Endothelial cell of umbilical vein (primary cell): Measurements from ENCODE around the gene CCDC14. TPM values are rescaled to one million over a fixed set of nuclear protein-coding genes. Genes with fewer than 3 reads are reported as not detected.
A peak's percentile ranks its signal among the peaks of the same experiment; 100 is the strongest.

Source experiments
- BruUV-seq: library from RNA; stranded (reverse); fragments of 400-500 nt; replicated peaks from 2 replicates; lab custom pipeline; 2021; lab: Mats Ljungman, UMichigan
- CTCF ChIA-PET: fragments of 300-600, 350-600 bp; sonication (Branson Sonifier 250); formaldehyde crosslinking; loops from one replicate; lab custom pipeline; 2021; ENCODE audit warnings: antibody characterized with exemption, inconsistent platforms; lab: Charles Lee
- POLR2A ChIA-PET: fragments of 300-600, 350-600 bp; sonication (Branson Sonifier 250); formaldehyde crosslinking; loops from one replicate; lab custom pipeline; 2021; ENCODE audit warnings: antibody characterized with exemption, inconsistent platforms; lab: Charles Lee
- DNase-seq: peaks from one replicate; pipeline ENCODE4 v3.0.0-alpha.2; 2011; ENCODE audit warnings: low read depth, low spot score
- FAIRE-seq: peaks from 2 replicates; lab custom pipeline; 2011; peaks lifted over from hg19 to GRCh38; lab: Jason Lieb, UNC
- H2AFZ ChIP-seq: 2 replicates; pipeline ENCODE4 v1.6.0; 2012; ENCODE audit warnings: low read depth, low read length, control low read depth, inconsistent platforms
- H3K27ac ChIP-seq: 2 replicates; pipeline ENCODE4 v1.5.1; 2011; ENCODE audit warnings: low read depth, mild to moderate bottlenecking, control low read depth, low read length, moderate library complexity; ENCODE audit not compliant: insufficient read depth
- H3K27me3 ChIP-seq, 2 experiments: 2 replicates each; pipeline versions ENCODE4 v1.6.0 to v1.6.1; 2011; ENCODE audit warnings: low read length in 2 of 2, mixed read lengths in 1 of 2; ENCODE audit not compliant: control insufficient read depth in 2 of 2, insufficient read depth in 2 of 2
- H3K36me3 ChIP-seq, 2 experiments: 2 replicates in 1 of 2; 3 replicates in 1 of 2; pipeline ENCODE4 v1.5.1; 2011; ENCODE audit warnings: low read length in 2 of 2, mild to moderate bottlenecking in 1 of 2, moderate library complexity in 1 of 2; ENCODE audit not compliant: control insufficient read depth in 2 of 2, insufficient read depth in 2 of 2; ENCODE audit errors: extremely low read depth in 1 of 2
- H3K4me1 ChIP-seq: 3 replicates; pipeline ENCODE4 v1.5.1; 2011; ENCODE audit warnings: mild to moderate bottlenecking, low read length; ENCODE audit not compliant: control insufficient read depth, insufficient read depth; ENCODE audit errors: extremely low read depth
- H3K4me2 ChIP-seq: 2 replicates; pipeline ENCODE4 v1.6.1; 2011; ENCODE audit warnings: low read length, control low read depth, mixed read lengths; ENCODE audit not compliant: insufficient read depth
- H3K4me3 ChIP-seq, 3 experiments: fragments of 200-600 bp in 1 of 3; sonication (generic), shearing (Covaris generic) in 1 of 3; replicated peaks in 1 of 3; 2 replicates each; pipeline ENCODE4 v1.5.1; 2011 to 2016; ENCODE audit warnings: control low read depth in 3 of 3, low read length in 3 of 3, mild to moderate bottlenecking in 2 of 3, inconsistent platforms in 1 of 3, low read depth in 1 of 3, moderate library complexity in 1 of 3; ENCODE audit not compliant: insufficient read depth in 1 of 3
- H3K79me2 ChIP-seq: 2 replicates; pipeline ENCODE4 v1.6.0; 2012; ENCODE audit warnings: low read length, inconsistent platforms; ENCODE audit not compliant: control insufficient read depth, insufficient read depth
- H3K9ac ChIP-seq: replicated peaks from 2 replicates; pipeline ENCODE3; 2011; ENCODE audit warnings: low read length, control low read depth; ENCODE audit not compliant: insufficient read depth; ENCODE audit errors: extremely low read depth
- H3K9me1 ChIP-seq: replicated peaks from 3 replicates; pipeline ENCODE4 v1.6.0; 2011; ENCODE audit warnings: mild to moderate bottlenecking, low read length; ENCODE audit not compliant: control insufficient read depth, insufficient read depth; ENCODE audit errors: extremely low read depth
- H3K9me3 ChIP-seq: replicated peaks from 2 replicates; pipeline ENCODE4 v1.5.1; 2012; ENCODE audit warnings: low read length, inconsistent platforms; ENCODE audit not compliant: control insufficient read depth, insufficient read depth
- H4K20me1 ChIP-seq: replicated peaks from 2 replicates; pipeline ENCODE3; 2011; ENCODE audit warnings: mild to moderate bottlenecking, low read length; ENCODE audit not compliant: control insufficient read depth, insufficient read depth; ENCODE audit errors: extremely low read depth
- CTCF ChIP-seq, 2 donors: IDR thresholded peaks; 1 replicate in 1 of 2; 2 replicates in 1 of 2; pipeline ENCODE4 v1.5.1; 2011; ENCODE audit warnings: low read length in 2 of 2, mild to moderate bottlenecking in 2 of 2, moderate library complexity in 2 of 2, control low read depth in 1 of 2, inconsistent platforms in 1 of 2, low read depth in 1 of 2; ENCODE audit not compliant: insufficient read depth in 1 of 2; ENCODE audit errors: extremely low read depth in 1 of 2
- EZH2 ChIP-seq: IDR thresholded peaks from 2 replicates; pipeline ENCODE4 v1.6.1; 2012; ENCODE audit warnings: borderline replicate concordance, low read depth, mild to moderate bottlenecking, moderate library complexity, low read length, inconsistent platforms; ENCODE audit not compliant: severe bottlenecking
- FOS ChIP-seq: IDR thresholded peaks from 2 replicates; pipeline ENCODE4 v1.6.1; 2011; ENCODE audit warnings: mild to moderate bottlenecking, low read length, moderate library complexity, borderline replicate concordance; ENCODE audit not compliant: insufficient read depth
- GATA2 ChIP-seq: IDR thresholded peaks from 2 replicates; pipeline ENCODE4 v1.7.0; 2011; ENCODE audit warnings: low read depth, mild to moderate bottlenecking, moderate library complexity, mixed read lengths, low read length; ENCODE audit not compliant: insufficient read length, insufficient read depth
- JUN ChIP-seq: IDR thresholded peaks from 2 replicates; pipeline ENCODE4 v1.6.1; 2011; ENCODE audit warnings: borderline replicate concordance, low read depth; ENCODE audit not compliant: insufficient read length, insufficient read depth
- MAX ChIP-seq: IDR thresholded peaks from 2 replicates; pipeline ENCODE4 v1.6.1; 2011; ENCODE audit not compliant: insufficient read depth, insufficient read length
- MYC ChIP-seq: IDR thresholded peaks from one replicate; pipeline ENCODE4 v1.6.1; 2011; ENCODE audit warnings: mild to moderate bottlenecking, low read depth, low read length
- POLR2A ChIP-seq: IDR thresholded peaks from 2 replicates; pipeline ENCODE4 v1.6.1; 2012; ENCODE audit warnings: low read depth, mild to moderate bottlenecking, control low read depth, low read length
- POLR2AphosphoS5 ChIP-seq: IDR thresholded peaks from 2 replicates; pipeline ENCODE4 v1.6.1; 2012; ENCODE audit warnings: low read depth, mild to moderate bottlenecking, control low read depth, low read length, moderate library complexity; ENCODE audit not compliant: insufficient read depth
- dilution Hi-C: fragments of 300-500 bp; cut with MboI; formaldehyde crosslinking; loops from one replicate; pipeline ENCODE4 v1.15.0; 2019; ENCODE audit warnings: low sequenced_read_pairs; ENCODE audit not compliant: extremely low pct_ligation_motif_present
- intact Hi-C: fragments of 100-400 bp; cut with micrococcal nuclease; formaldehyde crosslinking; loops from one replicate; pipeline ENCODE4 v1.10.0; 2022
- polyA plus RNA-seq, 4 experiments: library from polyadenylated mRNA; depleted of rRNA in 3 of 4; stranded (reverse) in 3 of 4; unstranded in 1 of 4; fragments of >200 nt; gene quantifications; 2 replicates each; pipeline versions ENCODE4 v1.2.1 to v1.2.3, GENCODE V29; 2011 to 2012; ENCODE audit warnings: missing spikeins in 1 of 4
- total RNA-seq: library from RNA; stranded (reverse); gene quantifications from 2 replicates; pipeline ENCODE4 v1.2.3, GENCODE V29; 2021

The CCDC14 gene
- total and polyA plus RNA-seq, 2 donors (not counting 3 experiments of a cell fraction or from before 2014, with no cell fraction given) = 47.5 to 55.3 TPM

GRCh38 chr3:123880998-123881561, 79.9 kb downstream of the CCDC14 start:
- Histone ChIP-seq H3K79me2 (no peaks in the 10 kb centered on the region), H3K9me1 (no peaks in the 10 kb centered on the region), H3K27ac (no peak overlapping the region), H3K4me3 (no peak overlapping the region), H3K9ac (no peak overlapping the region), H2AFZ (no peak overlapping the region), H3K36me3 (no peaks in the 10 kb centered on the region), H3K4me1 (peaks cover 3% of the 10 kb centered on the region), H3K4me2 (no peak overlapping the region), H3K9me3 (no peaks in the 10 kb centered on the region), H4K20me1 (no peaks in the 10 kb centered on the region), H3K27me3 (peaks cover 2 to 8% of the 10 kb centered on the region in 2 experiments)
- ChIA-PET CTCF (interaction anchor here (0.6 to 1.9 kb wide), 8 partner anchors 9 to 229 kb away, joined by 3 to 8 read pairs (median 4); no protein-coding TSS in a partner anchor), POLR2A (no interaction called here)
- FAIRE-seq = peak; percentile 85
- dilution Hi-C loops = no loop called here
- BruUV-seq = no TSS peak
- DNase-seq = peak; percentile 40
- TF ChIP-seq GATA2 (no peak), CTCF (IDR thresholded peaks at IDR 0.05; ENCODE audit: extremely low read depth in 1 of 2, insufficient read depth in 1 of 2, low read depth in 1 of 2, low read length in 2 of 2) (peak; percentile 53 to 65), MYC (no peak), POLR2AphosphoS5 (no peak)
- intact Hi-C loops = loop anchor here (1.0 to 10.0 kb wide), 4 partner anchors 74 to 226 kb away; partner anchors contain the start of gene CCDC14

- dilution Hi-C loops (no loop called here), intact Hi-C loops (no loop called here)
- ChIA-PET CTCF (interaction anchor here (1.0 to 1.1 kb wide), 2 partner anchors 101 to 133 kb away, joined by 3 to 5 read pairs; no protein-coding TSS in a partner anchor), POLR2A (no interaction called here)
- Histone ChIP-seq H2AFZ (no peak overlapping the region), H3K4me3 (no peak overlapping the region), H3K9me3 (no peaks in the 10 kb centered on the region), H3K27me3 (peaks cover 3 to 7% of the 10 kb centered on the region in 2 experiments), H4K20me1 (no peaks in the 10 kb centered on the region), H3K27ac (no peak overlapping the region), H3K4me2 (no peak overlapping the region), H3K79me2 (no peaks in the 10 kb centered on the region), H3K36me3 (no peaks in the 10 kb centered on the region), H3K4me1 (no peaks in the 10 kb centered on the region), H3K9me1 (no peaks in the 10 kb centered on the region), H3K9ac (no peak overlapping the region)
- no TSS peak for BruUV-seq
- no peak for DNase-seq
- no peak for TF ChIP-seq CTCF (IDR thresholded peaks at IDR 0.05; ENCODE audit: extremely low read depth in 1 of 2, insufficient read depth in 1 of 2, low read depth in 1 of 2, low read length in 2 of 2)
- TF ChIP-seq FOS = no peak
- TF ChIP-seq POLR2AphosphoS5 = no peak
- TF ChIP-seq MAX = no peak
- TF ChIP-seq MYC = no peak
- TF ChIP-seq GATA2 = no peak
- TF ChIP-seq EZH2 = no peak
- no peak for TF ChIP-seq POLR2A
- TF ChIP-seq JUN = no peak
- no peak for FAIRE-seq
Observed at GRCh38 chr3:123878807-123879206, 82.2 kb downstream of the CCDC14 start.
